SKM-1 treated with dmso at 0.1 percent for 144 hours (cell line): ENCODE data around the gene FNBP1.
A peak's percentile ranks its signal among the peaks of the same experiment; 100 is the strongest.

Experiments
- DNase-seq: peaks from one replicate; lab custom pipeline; 2025; ENCODE audit not compliant: unreplicated experiment; lab: John Stamatoyannopoulos, UW

The FNBP1 gene

DNA sequence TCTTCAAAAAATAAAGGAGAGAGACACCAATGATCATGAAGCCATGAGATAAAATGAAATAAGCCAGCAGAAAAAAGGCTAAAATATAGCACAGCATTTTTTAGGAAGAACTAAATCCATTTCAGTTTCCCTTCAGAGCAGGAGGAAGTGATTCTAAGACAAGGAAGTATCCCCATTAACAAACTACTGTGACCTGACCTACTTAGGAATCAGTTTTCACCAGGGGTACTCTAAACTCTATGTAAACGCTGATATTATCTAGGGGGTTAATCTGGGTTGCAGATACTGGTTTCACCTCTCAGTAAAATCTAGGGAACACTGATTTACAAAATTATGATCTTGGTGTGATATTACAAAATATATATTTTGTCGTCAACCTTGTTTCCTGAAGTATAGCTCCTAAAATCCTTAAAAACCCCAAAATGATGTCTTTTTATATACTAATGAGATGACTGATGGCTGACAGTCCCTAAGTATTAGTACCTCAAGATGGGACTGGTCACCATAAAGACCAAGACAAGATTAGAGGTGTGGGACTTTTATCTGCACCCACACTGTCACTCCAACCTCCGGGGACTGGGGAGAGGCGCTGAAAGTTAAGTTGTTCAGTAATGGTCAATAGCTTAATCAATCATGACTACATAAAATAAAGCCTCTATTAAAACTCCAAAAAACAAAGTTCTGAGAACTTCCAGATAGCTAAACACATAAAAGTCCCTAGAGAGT, 2.9 kb upstream of the FNBP1 start:
- DNase-seq = peak; percentile 48

DNA sequence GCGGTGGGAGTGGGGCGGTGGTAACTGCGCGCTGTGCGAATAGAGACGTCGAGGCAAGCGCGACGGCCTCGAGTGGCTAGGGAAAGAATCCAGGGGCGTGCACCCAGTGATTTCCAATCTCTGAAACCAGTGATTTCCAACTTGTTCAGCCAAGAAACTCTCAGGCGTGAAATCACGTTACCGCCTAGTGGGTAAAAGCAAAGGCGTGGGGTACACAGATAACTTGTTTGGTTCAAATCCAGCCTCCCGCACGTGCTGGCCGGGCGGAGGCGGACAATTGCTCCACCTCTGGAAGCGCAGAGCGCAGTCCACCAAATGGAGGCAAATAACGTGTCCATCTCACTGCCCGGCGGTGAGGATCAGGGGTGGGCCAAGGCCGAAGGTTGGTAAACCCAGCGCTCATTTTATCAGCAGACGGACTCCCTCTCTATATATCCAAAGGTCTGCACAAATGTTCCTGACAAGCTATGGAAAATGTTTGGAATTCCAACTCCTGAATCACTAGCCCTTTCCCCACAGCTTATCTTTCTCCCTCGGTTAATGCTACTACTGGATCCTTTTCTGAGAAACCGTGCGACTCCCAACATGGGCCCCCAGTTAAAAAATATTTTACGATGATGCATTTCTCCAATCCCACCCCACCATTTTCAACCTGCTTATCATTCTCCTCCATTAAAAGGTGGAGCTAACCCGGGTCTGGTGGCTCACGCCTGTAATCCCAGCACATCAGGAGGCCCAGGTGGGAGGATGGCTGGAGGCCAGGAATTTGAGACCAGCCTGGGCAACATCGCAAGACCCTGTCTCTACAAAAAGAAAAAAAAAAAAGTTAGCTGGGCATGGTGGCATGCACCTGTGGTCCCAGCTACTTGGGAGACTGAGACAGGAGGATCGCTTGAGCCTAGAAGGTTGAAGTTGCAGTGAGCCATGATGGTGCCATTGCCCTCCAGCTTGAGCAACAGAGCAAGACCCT, 950 bp upstream of the FNBP1 start:
- no peak for DNase-seq

DNA sequence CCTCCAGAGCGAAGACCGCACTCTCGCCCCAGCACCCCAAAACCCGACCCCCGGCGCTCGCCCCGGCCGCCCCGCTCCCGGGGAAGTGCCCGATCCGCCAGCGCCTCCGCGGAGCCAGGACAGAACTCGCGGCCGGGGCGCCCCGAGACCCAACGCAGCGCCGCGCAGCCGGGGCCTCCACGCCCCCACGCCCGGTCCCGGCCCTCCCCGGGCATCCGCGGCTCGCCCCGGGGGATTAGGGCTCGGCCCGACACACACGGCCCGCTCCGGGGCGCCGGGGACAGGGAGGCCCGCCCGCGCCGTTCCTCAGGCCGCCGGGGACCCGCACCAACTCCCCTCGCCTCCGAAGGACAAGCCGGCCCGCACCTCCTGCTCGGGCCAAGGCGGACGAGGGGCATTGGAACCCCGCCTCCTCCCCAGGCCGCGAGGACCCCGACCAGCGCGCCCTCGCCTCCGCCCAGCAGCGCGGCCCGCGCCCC, 544 bp downstream of the FNBP1 start:
- DNase-seq = no peak

DNA sequence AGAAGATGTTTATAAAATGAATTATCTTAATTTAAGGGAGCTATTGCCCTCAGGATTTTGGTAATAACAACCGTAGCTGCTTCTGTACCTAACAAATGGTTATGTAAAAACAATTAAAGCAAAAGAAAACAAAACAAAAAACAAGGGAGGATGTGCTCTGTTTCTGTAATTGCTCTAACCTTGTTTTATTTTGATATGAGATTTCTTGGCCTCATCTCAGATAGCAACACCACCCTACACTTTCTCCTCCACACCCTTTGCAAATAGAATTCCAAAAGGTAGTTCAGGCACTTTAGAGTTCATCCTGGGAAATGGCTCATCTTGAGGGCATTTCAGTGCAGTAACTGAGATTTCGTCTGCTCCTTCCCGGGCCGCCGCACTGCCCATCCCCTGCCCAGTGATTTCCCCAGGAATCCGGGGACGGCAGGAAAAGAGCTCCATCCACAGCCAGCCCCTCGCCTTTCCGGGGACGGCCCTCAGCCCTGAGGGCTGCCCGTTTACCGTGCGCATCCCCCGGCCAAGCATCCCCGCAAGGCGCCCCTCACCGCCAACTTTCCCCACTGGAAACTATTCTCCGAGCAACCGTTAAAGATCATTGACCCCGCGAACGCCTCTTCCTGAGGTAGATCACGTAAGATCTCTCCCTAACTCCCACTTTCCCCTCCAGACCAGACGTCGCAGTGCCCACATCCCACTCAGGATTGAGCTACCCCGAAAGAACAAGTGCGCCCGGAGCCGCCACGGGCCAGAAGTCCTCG, 1.2 kb downstream of the FNBP1 start:
- no peak for DNase-seq

DNA sequence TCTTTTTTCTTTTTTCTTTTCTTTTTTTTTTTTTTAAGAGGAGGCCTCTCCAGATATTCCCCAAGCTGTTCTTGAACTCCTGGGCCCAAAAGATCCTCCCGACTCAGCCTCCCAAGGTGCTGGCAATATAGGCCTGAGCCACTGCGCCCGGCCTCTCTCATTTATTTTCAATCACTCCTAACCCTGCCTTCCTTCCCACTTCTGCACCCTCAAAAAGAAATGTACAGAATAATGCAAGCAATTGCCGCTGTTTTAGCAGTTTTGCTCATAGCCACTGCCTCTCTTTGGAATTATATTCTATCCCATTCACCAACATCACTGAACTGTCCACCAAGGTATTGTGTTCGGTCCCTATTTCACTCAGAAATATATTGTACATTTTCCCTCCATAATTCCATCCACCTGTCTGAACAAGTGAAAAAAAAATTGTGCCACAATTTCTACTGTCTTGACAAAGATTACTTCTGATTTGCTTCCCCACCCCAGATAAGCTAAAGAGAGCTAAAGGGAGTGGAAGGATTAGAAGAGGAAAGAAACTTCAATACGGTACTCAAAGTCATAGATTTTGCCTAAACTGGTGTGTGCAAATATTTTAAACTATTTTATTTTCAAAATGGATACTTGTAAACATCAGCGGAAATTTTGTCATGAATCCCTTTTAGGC, 1.9 kb downstream of the FNBP1 start:
- DNase-seq = no peak

DNA sequence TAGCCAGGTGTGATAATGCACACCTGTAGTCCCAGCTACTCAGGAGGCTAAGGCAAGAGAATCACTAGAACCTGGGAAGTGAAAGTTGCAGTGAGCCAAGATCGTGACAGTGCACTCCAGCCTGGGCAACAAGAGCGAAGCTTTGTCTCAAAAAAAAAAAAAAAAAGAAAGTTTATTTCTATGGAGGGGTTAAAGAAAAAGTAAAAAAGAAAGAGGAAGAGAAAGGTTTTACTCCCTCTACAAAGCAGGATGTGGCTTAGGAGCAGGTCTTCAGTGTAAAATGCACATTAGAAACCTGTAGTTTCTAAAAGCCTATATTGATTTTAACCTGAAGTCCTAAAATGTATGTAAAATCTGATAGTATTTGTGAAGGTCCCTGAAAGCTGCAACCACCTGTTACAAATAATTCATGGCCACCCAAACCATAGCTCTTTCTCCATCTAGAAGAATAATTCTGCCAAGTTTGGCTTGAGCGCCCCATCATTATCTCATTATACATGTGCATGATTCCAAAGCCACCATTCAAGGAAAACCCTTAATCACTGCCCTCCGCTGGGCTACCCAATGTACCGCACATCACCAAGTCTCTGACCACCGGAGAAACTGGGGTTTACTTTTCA, 3.4 kb downstream of the FNBP1 start:
- DNase-seq = peak; percentile 47

DNA sequence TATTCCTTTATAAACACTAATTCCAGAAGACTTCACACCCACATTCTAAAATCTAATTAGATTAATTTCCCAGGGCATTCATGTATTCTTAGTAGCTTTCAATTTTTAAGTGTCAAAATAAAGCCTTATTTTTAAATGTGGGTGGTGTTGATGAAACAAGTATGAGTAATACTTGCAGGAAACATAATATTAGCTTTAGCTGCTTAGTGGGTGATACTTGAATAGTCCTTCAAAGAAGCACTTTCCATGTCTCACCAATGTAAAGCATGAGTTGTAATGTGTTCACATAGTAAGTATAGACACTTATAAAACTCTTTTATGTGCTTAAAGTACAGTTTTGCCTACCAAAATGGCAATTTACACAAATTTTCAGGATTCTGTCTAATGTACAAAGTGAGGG, 6.9 kb downstream of the FNBP1 start:
- DNase-seq = no peak

DNA sequence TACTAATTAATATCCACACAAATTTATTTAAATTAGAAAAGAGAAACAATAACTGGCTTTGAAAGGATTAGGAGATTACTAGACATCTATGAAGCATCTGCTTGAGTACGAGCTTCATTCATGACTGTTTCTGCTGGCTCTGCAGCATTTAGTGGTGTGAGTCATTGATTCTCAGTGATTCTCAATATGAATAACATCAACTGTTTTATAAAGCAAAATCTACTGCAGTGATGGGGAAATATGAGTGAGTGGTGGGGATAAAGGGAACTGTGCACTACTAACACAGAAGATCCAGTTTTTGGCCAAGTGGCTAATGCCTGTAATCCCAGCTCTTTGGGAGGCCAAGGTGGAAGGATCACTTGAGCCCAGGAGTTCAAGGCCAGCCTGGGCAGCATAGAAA, 8.4 kb downstream of the FNBP1 start:
- DNase-seq = no peak

DNA sequence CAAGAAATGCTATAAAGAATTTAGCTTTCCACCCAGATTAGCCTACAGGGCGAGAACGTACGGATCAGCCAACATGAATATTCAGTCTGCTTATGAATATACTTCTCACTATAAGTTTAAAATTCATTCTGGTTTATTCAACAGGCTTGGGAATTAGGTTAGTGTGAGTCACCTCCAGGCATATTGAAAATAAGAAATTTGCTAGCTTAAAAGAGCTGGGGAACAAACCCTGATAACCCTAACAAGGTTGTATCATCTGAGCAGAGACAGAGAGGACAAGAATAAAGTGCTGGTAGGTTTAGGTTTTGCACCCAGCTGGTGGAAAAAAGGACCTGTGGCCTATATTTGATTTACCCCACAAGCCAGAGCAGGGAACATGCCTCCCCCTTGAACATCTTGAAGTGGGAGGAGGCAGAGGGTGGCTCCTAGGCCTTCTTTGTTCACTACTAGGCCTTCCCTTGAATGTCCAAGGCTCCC, 12.3 kb downstream of the FNBP1 start:
- no peak for DNase-seq

DNA sequence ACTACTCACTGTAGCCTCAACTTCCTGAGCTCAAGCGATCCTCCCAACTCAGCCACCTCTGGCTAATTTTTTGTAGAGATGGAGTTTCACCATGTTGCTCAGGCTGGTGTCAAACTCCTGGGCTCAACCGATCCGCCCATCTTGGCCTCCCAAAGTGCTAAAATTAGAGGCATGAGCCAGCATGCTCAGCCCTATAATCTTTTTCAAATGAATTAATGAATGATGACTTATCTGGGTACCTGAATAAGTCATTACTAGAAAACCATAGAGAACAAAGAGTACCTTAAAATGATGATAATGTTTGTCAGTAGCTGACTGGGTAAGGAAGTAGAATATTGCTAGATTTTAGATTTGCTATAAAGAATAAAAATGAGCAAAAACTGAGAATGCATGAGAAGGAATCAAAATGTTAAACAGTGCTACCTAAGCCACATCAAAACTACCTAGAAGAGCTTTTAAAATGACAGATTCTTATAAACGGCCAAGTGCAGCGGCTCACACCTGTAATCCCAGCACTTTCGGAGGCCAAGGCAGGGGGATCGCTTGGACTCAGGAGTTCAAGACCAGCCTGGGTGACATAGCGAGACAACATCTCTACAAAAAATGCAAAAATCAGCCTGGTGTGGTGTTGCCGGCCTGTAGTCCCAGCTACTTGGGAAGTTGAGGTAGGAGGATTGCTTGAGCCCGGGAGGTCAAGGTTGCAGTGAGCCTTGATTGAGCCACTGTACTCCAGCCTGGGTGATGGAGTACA, 13.6 kb downstream of the FNBP1 start:
- no peak for DNase-seq

DNA sequence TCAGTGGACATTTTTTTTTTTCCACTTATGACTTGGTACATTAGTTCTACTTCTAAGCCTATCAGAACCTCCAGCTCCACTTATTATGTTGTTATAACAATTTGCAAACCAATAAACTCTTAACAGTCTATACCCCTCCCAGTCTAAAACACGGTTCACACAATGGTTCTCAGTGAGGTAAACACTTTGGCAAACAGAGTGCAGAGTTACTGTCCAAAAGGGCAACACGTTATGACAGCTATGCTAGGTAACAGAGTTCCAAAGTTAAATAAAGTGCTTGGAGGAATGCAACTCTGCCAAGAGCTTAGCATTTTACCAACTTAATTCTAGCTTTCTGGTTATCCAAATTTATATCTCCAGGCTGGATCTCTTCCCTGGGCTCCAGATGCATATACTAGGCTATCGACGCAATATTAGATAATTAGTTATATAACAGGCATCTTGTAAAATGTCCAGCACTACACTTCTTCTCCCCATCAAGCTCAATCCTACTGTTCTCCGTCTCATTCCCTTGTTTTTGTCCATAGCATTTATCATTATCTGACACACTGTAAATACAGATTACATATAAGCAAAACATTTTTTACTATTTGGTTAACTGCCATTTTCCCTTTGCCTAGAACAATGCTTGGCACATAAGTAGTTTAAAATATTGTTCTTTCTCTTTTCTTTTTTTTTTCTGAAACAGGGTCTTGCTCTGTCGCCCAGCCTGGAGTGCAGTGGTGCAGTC, 14.3 kb downstream of the FNBP1 start:
- DNase-seq = no peak

DNA sequence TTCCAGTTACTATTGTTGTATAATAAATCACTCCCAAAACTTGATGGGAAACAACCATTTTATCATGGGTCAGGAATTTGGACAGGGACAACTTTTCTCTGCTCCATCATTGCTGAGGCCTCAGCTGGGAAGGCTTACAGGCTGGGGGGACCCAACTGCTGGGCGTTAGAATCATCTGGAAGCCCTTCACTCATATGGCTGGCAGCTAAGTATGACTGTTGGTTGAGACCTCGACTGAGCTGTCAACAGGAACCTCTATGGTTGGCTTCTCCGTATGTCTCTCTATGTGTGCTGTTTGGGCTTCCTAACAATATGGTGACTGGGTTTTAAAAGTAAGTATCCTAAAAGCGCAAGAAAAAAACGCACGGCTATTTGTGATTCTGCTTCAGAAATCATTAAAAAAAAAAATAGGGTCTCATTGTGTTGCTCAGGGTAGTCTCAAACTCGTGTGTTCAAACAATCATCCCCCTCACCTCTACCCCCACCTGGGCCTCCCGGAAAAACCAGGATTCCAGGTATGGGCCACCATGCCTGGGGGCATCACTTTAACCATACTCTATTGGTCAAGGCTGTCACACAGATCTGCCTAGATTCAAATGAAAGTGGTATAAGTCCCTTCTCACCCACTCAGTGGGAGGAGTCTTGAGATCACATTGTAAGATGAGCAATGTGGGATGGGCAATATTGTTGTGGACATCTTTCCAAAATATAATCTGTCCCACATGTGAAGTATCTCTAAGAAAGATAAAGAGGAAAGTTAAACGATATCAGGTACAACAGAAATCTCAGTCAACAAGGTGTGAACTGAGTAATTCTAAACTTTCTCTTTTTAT, 15.2 kb downstream of the FNBP1 start:
- no peak for DNase-seq

DNA sequence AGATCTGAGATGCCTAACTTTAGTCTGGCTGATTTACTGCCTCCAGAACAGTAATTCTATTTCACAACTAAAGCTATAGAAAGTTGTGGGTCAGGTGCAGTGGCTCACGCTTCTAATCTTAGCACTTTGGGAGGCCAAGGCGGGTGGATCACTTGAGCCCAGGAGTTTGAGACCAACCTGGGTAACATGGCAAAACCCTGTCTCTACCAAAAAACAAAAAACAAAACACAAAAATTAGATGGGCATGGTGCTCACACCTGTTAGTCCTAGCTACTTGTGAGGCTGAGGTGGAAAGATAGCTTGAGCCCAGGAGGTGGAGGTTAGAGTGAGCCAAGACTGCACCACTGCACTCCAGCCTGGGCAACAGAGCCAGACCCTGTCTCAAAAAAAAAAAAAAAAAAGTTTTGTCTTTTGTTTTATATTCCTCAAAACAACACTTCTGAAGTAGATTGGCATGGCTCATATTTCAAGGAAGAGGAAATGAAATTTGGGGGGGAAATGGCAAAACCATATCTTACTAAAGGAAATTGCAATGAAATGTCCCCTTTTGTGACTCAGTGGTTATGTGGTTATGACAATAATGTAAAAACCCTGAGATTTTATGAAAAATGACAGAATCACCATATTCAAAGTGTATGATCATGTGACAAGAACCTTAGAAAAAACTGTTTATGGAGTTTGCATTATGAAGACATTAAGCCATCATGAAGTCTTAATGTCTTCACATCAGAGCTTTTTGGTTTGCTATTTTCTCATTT, 16.2 kb downstream of the FNBP1 start:
- DNase-seq = no peak

DNA sequence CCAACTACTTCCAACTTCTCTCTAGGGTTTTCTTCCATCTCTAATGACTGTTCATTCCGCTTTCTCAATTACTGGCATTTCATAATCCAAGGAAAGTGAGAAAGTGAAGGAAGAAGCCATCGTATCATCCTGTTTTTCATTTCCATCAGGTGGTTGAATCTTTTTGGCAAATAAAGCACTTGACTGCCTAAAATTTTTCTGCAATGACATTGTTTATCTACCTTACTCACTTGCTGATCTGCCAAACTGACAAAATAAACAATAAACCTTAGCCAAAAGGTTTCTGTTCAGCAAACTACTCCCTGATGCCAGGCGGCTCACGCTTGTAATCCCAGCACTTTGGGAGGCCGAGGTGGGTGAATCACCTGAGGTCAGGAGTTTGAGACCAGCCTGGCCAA, 18.4 kb downstream of the FNBP1 start:
- no peak for DNase-seq

DNA sequence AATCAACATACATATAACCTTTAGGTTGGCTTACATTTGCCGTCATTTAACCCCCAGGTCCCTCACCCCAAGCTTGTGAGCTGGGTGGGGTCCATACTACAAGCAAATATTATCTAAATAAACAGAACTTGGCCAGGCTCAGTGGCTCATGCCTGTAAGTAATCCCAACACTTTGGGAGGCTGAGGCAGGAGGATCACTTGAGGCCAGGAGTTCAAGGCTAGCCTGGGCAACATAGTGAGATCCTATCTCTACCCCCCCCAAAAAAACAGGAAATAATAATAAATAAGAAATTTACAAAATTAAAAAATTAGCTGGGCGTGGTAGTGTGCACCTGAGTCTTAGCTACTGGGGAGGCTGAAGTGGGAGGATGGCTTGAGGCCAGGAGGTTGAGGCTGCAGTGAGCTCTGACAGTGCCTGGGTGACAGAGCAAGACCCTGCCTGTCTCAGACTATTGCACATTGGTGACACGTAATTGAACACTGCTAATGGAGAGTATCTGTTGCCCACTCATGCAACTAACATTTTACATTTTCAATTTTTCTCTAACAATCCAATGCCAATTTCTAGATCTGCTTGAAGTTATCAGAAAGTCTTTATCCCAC, 18.9 kb downstream of the FNBP1 start:
- no peak for DNase-seq

DNA sequence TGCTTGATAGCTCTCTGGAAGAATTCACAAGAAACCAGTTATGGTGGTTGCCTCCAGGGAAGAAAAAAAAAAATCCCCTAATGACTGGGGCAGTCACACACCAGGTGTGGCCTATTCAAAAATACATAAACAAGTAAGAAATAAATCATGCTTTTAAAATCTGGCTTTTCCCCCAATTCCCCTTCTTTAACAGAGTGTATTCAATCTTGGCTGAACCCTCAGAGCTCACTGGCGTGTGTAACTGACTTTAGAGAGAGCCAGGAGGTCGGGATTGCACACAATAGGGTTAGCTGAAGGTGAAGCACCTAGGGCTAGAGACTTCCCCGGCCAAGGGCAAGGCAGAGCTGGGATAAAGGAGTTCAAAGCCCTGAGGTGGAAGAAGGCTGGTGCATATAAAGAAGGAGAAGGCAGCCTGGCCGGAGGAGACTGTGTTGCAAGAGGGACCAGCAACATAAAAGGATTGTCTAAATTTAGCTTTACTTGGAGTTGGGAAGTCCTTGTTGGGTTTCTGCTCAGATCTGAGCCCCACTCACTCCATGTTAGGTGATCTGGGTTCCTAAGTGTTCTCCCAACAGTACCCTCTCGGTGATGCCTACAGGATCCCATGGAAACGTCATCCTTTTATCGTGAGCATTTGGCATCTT, 19.7 kb downstream of the FNBP1 start:
- DNase-seq = no peak
